ENCODE results near the gene TTC36. TPM values are rescaled to one million over a fixed set of nuclear protein-coding genes. Genes with fewer than 3 reads are reported as not detected.

TTC36 gene
- total and polyA plus RNA-seq, 9 donors = 1.1 to 3.2 (median 2.3) TPM

DNA sequence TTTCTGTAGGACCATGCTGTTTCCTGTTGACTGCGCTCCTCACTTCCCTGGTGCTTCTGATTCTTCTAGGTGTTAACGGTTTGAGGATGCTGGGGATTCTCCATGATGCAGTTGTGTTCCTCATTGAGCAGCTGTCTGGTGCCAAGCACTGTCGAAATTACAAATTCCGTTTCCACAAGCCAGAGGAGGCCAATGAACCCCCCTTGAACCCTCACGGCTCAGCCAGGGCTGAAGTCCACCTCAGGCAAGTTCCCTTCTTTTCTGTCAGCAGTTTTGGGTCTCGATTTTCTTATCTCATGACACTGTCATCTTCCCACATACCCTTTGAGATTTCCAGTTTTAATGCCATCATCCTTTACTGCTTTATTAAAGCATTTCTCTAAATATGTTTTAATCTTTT, 7.7 kb upstream of the TTC36 start:
- H3K4me1 ChIP-seq (ENCODE audit: control insufficient read depth, insufficient read depth, low read length) = peaks cover 21% of the 10 kb centered on the region
- no peaks in the 10 kb centered on the region for H3K27me3 ChIP-seq (ENCODE audit: control insufficient read depth, insufficient read depth, low read length)
- H3K27ac ChIP-seq (ENCODE audit: low read length) = no peak overlapping the region
- no peak overlapping the region for H3K4me3 ChIP-seq (ENCODE audit: low read length)
- H3K36me3 ChIP-seq (ENCODE audit: control insufficient read depth, insufficient read depth, low read length) = peaks cover 78% of the 10 kb centered on the region
- WGBS (ENCODE audit: insufficient coverage) = 83% methylated on average over 5 of the region's 6 CpGs
- H3K9me3 ChIP-seq (replicated peaks; ENCODE audit: control insufficient read depth, low read depth, low read length) = no peaks in the 10 kb centered on the region
- no peak for DNase-seq

- Histone ChIP-seq H3K27me3 (ENCODE audit: control insufficient read depth, insufficient read depth, low read length) (no peaks in the 10 kb centered on the region), H3K4me3 (ENCODE audit: low read length) (no peak overlapping the region), H3K9me3 (replicated peaks; ENCODE audit: control insufficient read depth, low read depth, low read length) (no peaks in the 10 kb centered on the region), H3K36me3 (ENCODE audit: control insufficient read depth, insufficient read depth, low read length) (peaks cover 67% of the 10 kb centered on the region), H3K4me1 (ENCODE audit: control insufficient read depth, insufficient read depth, low read length) (peaks cover 31% of the 10 kb centered on the region), H3K27ac (ENCODE audit: low read length) (peak overlapping the region; percentile 91)
- 76% methylated on average over 10 of the region's 13 CpGs for WGBS (ENCODE audit: insufficient coverage)
- peak; percentile 62 for DNase-seq
Observed at GRCh38 chr11:118521892-118522311, 5.4 kb upstream of the TTC36 start.

DNA sequence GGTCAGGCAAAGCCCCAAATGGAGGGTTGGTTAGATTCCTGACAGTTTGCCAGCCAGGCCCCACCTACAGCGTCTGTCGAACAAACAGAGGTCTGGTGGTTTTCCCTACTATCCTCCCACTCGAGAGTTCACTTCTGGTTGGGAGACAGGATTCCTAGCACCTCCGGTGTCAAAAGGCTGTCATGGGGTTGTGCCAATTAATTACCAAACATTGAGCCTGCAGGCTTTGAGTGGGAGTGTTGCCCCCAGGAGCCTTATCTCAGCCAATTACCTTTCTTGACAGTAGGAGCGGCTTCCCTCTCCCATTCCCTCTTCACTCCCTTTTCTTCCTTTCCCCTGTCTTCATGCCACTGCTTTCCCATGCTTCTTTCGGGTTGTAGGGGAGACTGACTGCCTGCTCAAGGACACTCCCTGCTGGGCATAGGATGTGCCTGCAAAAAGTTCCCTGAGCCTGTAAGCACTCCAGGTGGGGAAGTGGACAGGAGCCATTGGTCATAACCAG, 4.7 kb upstream of the TTC36 start:
- Histone ChIP-seq H3K4me1 (ENCODE audit: control insufficient read depth, insufficient read depth, low read length) (peaks cover 36% of the 10 kb centered on the region), H3K9me3 (replicated peaks; ENCODE audit: control insufficient read depth, low read depth, low read length) (no peaks in the 10 kb centered on the region), H3K27me3 (ENCODE audit: control insufficient read depth, insufficient read depth, low read length) (no peaks in the 10 kb centered on the region), H3K4me3 (ENCODE audit: low read length) (no peak overlapping the region), H3K36me3 (ENCODE audit: control insufficient read depth, insufficient read depth, low read length) (peaks cover 67% of the 10 kb centered on the region), H3K27ac (ENCODE audit: low read length) (peak overlapping the region; percentile 91)
- DNase-seq = no peak
- no CpG with 5 or more reads among the region's 6 CpGs for WGBS (ENCODE audit: insufficient coverage)

- Histone ChIP-seq H3K27ac (ENCODE audit: low read length) (peak overlapping the region; percentile 82), H3K4me3 (ENCODE audit: low read length) (no peak overlapping the region), H3K9me3 (replicated peaks; ENCODE audit: control insufficient read depth, low read depth, low read length) (no peaks in the 10 kb centered on the region), H3K36me3 (ENCODE audit: control insufficient read depth, insufficient read depth, low read length) (peaks cover 61% of the 10 kb centered on the region), H3K4me1 (ENCODE audit: control insufficient read depth, insufficient read depth, low read length) (peaks cover 39% of the 10 kb centered on the region), H3K27me3 (ENCODE audit: control insufficient read depth, insufficient read depth, low read length) (no peaks in the 10 kb centered on the region)
- no peak for DNase-seq
Observed at GRCh38 chr11:118524356-118524755, 2.9 kb upstream of the TTC36 start.

DNA sequence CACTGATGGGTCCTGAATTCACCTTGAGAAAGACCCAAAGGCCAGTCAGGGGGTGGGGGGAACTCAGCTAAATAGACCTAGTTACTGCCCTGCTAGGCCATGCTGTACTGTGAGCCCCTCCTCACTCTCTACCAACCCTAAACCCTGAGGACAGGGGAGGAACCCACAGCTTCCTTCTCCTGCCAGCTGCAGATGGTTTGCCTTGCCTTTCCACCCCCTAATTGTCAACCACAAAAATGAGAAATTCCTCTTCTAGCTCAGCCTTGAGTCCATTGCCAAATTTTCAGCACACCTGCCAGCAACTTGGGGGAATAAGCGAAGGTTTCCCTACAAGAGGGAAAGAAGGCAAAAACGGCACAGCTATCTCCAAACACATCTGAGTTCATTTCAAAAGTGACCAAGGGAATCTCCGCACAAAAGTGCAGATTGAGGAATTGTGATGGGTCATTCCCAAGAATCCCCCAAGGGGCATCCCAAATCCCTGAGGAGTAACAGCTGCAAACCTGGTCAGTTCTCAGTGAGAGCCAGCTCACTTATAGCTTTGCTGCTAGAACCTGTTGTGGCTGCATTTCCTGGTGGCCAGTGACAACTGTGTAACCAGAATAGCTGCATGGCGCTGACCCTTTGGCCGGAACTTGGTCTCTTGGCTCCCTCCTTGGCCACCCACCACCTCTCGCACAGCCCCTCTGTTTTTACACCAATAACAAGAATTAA, 2.4 kb upstream of the TTC36 start:
- H3K27ac ChIP-seq (ENCODE audit: low read length) = peak overlapping the region; percentile 82
- H3K4me1 ChIP-seq (ENCODE audit: control insufficient read depth, insufficient read depth, low read length) = peaks cover 45% of the 10 kb centered on the region
- H3K27me3 ChIP-seq (ENCODE audit: control insufficient read depth, insufficient read depth, low read length) = peaks cover 2% of the 10 kb centered on the region
- H3K4me3 ChIP-seq (ENCODE audit: low read length) = no peak overlapping the region
- WGBS (ENCODE audit: insufficient coverage) = 85% methylated on average over 4 of the region's 6 CpGs
- DNase-seq = peak; percentile 49
- no peaks in the 10 kb centered on the region for H3K9me3 ChIP-seq (replicated peaks; ENCODE audit: control insufficient read depth, low read depth, low read length)
- peaks cover 56% of the 10 kb centered on the region for H3K36me3 ChIP-seq (ENCODE audit: control insufficient read depth, insufficient read depth, low read length)

DNA sequence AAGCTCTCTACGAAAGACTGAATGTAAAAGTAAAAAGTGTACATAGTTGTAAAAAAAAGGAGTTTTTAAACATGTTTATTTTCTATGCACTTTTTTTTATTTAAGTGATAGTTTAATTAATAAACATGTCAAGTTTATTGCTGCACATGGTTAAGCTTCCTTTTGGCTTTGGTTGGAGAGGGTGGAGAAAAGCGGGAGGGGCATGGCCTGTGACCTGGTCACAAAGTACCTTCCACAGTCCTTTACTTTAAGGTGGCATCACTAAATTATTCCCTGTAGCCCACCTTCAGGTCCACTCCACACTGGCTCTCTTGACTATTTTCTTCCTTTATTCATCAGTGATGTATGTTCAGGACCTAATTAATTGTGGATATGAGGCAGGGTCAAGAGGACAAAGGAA, 586 bp upstream of the TTC36 start:
- Histone ChIP-seq H3K4me3 (ENCODE audit: low read length) (no peak overlapping the region), H3K27ac (ENCODE audit: low read length) (no peak overlapping the region), H3K27me3 (ENCODE audit: control insufficient read depth, insufficient read depth, low read length) (peaks cover 2% of the 10 kb centered on the region), H3K4me1 (ENCODE audit: control insufficient read depth, insufficient read depth, low read length) (peaks cover 54% of the 10 kb centered on the region), H3K36me3 (ENCODE audit: control insufficient read depth, insufficient read depth, low read length) (peaks cover 39% of the 10 kb centered on the region), H3K9me3 (replicated peaks; ENCODE audit: control insufficient read depth, low read depth, low read length) (no peaks in the 10 kb centered on the region)
- no peak for DNase-seq
- WGBS (ENCODE audit: insufficient coverage) = no CpG with 5 or more reads among the region's 2 CpGs

DNA sequence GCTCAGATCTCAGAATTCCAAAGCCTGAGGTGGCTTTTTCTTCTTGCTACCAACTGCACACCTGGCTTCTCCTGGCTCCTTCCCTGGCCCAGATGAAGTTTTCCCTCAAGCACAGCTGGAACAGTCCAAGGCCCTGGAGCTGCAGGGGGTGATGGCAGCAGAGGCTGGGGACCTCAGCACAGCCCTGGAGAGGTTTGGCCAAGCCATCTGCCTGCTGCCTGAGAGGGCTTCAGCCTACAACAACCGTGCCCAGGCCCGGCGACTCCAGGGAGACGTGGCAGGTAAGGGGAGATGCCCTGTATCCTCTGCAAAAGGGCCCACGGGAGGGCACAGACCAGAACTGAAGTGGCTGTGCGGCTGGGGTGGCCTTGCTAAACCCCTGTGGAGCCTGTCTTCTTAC, 1.2 kb downstream of the TTC36 start:
- Histone ChIP-seq H3K4me1 (ENCODE audit: control insufficient read depth, insufficient read depth, low read length) (peaks cover 45% of the 10 kb centered on the region), H3K9me3 (replicated peaks; ENCODE audit: control insufficient read depth, low read depth, low read length) (no peaks in the 10 kb centered on the region), H3K36me3 (ENCODE audit: control insufficient read depth, insufficient read depth, low read length) (peaks cover 22% of the 10 kb centered on the region), H3K27me3 (ENCODE audit: control insufficient read depth, insufficient read depth, low read length) (peaks cover 2% of the 10 kb centered on the region), H3K27ac (ENCODE audit: low read length) (no peak overlapping the region), H3K4me3 (ENCODE audit: low read length) (no peak overlapping the region)
- DNase-seq = no peak
- 85% methylated on average over 6 of the region's 6 CpGs for WGBS (ENCODE audit: insufficient coverage)

GRCh38 chr11:118529584-118530175, 2.4 kb downstream of the TTC36 start:
- Histone ChIP-seq H3K27me3 (ENCODE audit: control insufficient read depth, insufficient read depth, low read length) (peaks cover 2% of the 10 kb centered on the region), H3K9me3 (replicated peaks; ENCODE audit: control insufficient read depth, low read depth, low read length) (no peaks in the 10 kb centered on the region), H3K27ac (ENCODE audit: low read length) (no peak overlapping the region), H3K4me3 (ENCODE audit: low read length) (peak overlapping the region; percentile 67), H3K4me1 (ENCODE audit: control insufficient read depth, insufficient read depth, low read length) (peaks cover 36% of the 10 kb centered on the region), H3K36me3 (ENCODE audit: control insufficient read depth, insufficient read depth, low read length) (peaks cover 18% of the 10 kb centered on the region)
- 75% methylated on average over 4 of the region's 5 CpGs for WGBS (ENCODE audit: insufficient coverage)
- no peak for DNase-seq

DNA sequence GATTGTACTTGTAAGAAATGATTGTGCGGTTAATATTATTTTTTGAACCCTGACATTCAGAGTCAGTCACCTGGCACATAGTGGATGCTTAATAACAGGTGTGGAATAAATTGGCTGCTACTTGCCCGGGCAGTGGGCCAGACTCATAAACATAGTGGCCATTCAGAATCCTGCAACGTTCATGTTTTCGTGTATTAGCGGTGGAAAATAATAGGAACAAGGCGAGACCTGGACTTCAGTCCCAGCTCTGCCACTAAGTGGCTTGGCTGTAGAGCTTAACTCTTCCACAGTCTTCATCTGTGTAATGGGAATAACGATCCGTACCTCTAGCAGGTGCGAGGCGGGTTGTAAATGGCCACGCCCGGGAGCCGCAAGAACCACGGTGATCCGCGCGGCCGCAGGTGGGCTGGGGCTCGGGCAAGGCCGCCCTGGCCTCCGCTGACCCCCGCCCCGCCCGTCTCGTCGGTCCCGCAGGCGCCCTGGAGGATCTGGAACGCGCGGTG, 3.0 kb downstream of the TTC36 start:
- H3K27ac ChIP-seq (ENCODE audit: low read length) = peak overlapping the region; percentile 76
- peaks cover 2% of the 10 kb centered on the region for H3K27me3 ChIP-seq (ENCODE audit: control insufficient read depth, insufficient read depth, low read length)
- no peaks in the 10 kb centered on the region for H3K9me3 ChIP-seq (replicated peaks; ENCODE audit: control insufficient read depth, low read depth, low read length)
- H3K36me3 ChIP-seq (ENCODE audit: control insufficient read depth, insufficient read depth, low read length) = peaks cover 18% of the 10 kb centered on the region
- WGBS (ENCODE audit: insufficient coverage) = 3% methylated on average over 30 of the region's 31 CpGs
- H3K4me1 ChIP-seq (ENCODE audit: control insufficient read depth, insufficient read depth, low read length) = peaks cover 30% of the 10 kb centered on the region
- peak; percentile 51 for DNase-seq
- peak overlapping the region; percentile 67 for H3K4me3 ChIP-seq (ENCODE audit: low read length)

DNA sequence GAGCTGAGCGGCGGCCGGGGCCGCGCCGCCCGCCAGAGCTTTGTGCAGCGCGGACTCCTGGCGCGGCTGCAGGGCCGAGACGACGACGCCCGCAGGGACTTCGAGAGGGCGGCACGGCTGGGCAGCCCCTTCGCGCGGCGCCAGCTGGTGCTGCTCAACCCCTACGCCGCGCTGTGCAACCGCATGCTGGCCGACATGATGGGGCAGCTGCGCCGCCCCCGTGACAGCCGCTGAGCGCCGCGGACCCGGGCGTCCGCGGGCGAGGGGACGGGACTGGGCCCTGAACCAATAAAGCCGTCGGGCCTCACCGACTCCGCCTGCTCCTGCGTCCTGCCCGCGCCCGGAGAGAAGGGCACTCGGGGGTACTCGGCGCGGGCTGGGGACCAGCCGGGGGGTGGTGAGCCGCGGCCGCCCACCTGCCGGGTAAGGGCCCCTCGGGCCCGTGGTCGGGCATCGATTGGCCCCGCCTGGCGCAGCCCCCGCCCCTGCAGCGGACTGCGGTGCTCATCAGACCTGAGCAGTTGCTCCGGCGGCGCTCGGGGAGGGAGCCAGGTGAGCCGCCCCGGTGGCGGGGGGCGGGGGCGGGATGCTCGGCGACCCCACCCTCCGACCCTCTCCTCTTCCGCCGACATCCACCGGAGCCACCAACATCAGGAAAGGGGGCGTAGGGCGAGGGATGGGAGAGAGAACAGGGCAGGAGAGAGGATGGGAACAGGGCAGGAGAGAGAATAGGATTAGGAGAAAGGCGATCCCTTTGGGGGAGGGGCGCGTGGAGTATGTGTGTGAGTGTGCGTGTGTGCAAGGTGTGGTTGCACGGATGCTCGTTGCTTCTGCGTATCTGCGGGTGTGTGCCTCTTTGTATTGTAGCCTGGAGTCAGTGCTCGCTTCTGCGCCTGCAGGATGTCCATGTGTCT, 3.7 kb downstream of the TTC36 start, which contains the start of gene TMEM25:
Gene TMEM25, plus strand, starts transcription at position 510 of the 914 bp plus-strand sequence. CDS start 610 bp downstream, outside the sequence.
- Histone ChIP-seq H3K27ac (ENCODE audit: low read length) (peak within 1 kb of the TSS; percentile 76), H3K4me1 (ENCODE audit: control insufficient read depth, insufficient read depth, low read length) (peaks cover 29% of the 10 kb centered on the region), H3K36me3 (ENCODE audit: control insufficient read depth, insufficient read depth, low read length) (peaks cover 20% of the 10 kb centered on the region), H3K4me3 (ENCODE audit: low read length) (peak within 1 kb of the TSS; percentile 67), H3K9me3 (replicated peaks; ENCODE audit: control insufficient read depth, low read depth, low read length) (no peaks in the 10 kb centered on the region), H3K27me3 (ENCODE audit: control insufficient read depth, insufficient read depth, low read length) (peaks cover 2% of the 10 kb centered on the region)
- peak; percentile 78 for DNase-seq
- WGBS (ENCODE audit: insufficient coverage) = under 1% methylated on average over 77 of the region's 94 CpGs
